Endodermal cell (in vitro differentiated cells): ENCODE measurements around the gene CYGB. TPM values are rescaled to one million over a fixed set of nuclear protein-coding genes. Genes with fewer than 3 reads are reported as not detected.

Experiments
- DNase-seq: peaks from one replicate; pipeline ENCODE4 v3.0.0-alpha.2; 2017
- H3K27ac ChIP-seq: 2 replicates; pipeline ENCODE4 v1.5.1; 2013; ENCODE audit warnings: mild to moderate bottlenecking, low read depth, low read length, moderate library complexity
- H3K27me3 ChIP-seq: 2 replicates; pipeline ENCODE4 v1.6.1; 2013; ENCODE audit warnings: mild to moderate bottlenecking, low read length, moderate library complexity; ENCODE audit not compliant: insufficient read depth, control insufficient read depth, poor library complexity, severe bottlenecking
- H3K36me3 ChIP-seq: 2 replicates; pipeline ENCODE4 v1.7.0; 2013; ENCODE audit warnings: mild to moderate bottlenecking, low read length, moderate library complexity; ENCODE audit not compliant: control insufficient read depth, insufficient read depth
- H3K4me1 ChIP-seq: one replicate; pipeline ENCODE4 v1.7.0; 2013; ENCODE audit warnings: low read length; ENCODE audit not compliant: control insufficient read depth, insufficient read depth
- H3K4me3 ChIP-seq: 2 replicates; pipeline ENCODE4 v1.5.1; 2013; ENCODE audit warnings: mild to moderate bottlenecking, low read length, moderate library complexity
- H3K9ac ChIP-seq: 2 replicates; pipeline ENCODE4 v1.6.1; 2013; ENCODE audit warnings: mild to moderate bottlenecking, low read length, moderate library complexity; ENCODE audit not compliant: poor library complexity, severe bottlenecking; ENCODE audit errors: extremely low read depth
- H3K9me3 ChIP-seq: 2 replicates; pipeline ENCODE4 v1.6.1; 2013; ENCODE audit warnings: mild to moderate bottlenecking, low read length, moderate library complexity; ENCODE audit not compliant: control insufficient read depth
- H3K27ac Mint-ChIP-seq: 2 replicates; pipeline ENCODE4 v1.8.0; 2020; ENCODE audit warnings: mixed read lengths
- H3K27me3 Mint-ChIP-seq: 2 replicates; pipeline ENCODE4 v1.8.0; 2021; ENCODE audit warnings: mild to moderate bottlenecking, mixed read lengths; ENCODE audit not compliant: insufficient read depth
- H3K36me3 Mint-ChIP-seq: 2 replicates; pipeline ENCODE4 v1.8.0; 2020; ENCODE audit warnings: low read depth, mixed read lengths
- H3K4me1 Mint-ChIP-seq: 2 replicates; pipeline ENCODE4 v1.8.0; 2020; ENCODE audit warnings: mixed read lengths
- H3K4me3 Mint-ChIP-seq: 2 replicates; pipeline ENCODE4 v1.8.0; 2020; ENCODE audit warnings: mild to moderate bottlenecking, moderate library complexity, mixed read lengths
- H3K9me3 Mint-ChIP-seq: 2 replicates; pipeline ENCODE4 v1.8.0; 2020; ENCODE audit warnings: mild to moderate bottlenecking, mixed read lengths
- CTCF ChIP-seq: fragments of 200-600 bp; sonication (generic); conservative IDR thresholded peaks from 2 replicates; pipeline ENCODE4 v1.5.0; 2021; ENCODE audit warnings: antibody characterized with exemption, mild to moderate bottlenecking
- WGBS, 2 experiments: methylation state at CpG; one replicate each; pipeline versions ENCODE4 v1.1.5 to v1.1.7; 2013; ENCODE audit warnings: missing lambda C conversion rate in 2 of 2, mixed read lengths in 1 of 2; ENCODE audit not compliant: insufficient coverage in 1 of 2, insufficient read length in 1 of 2; 5-methylcytosine and 5-hydroxymethylcytosine counted together
- total RNA-seq, 2 donors: library from RNA; stranded (reverse); fragmentation: NEBNext Ultra II Directional in 1 of 2; extraction: Animal tissue kit (Norgen Biotek cat#: 25700) in 1 of 2; gene quantifications; 2 replicates in 1 of 2; 3 replicates in 1 of 2; pipeline ENCODE4 v1.2.1, GENCODE V29; 2021

CYGB gene
- total RNA-seq, 2 donors from 2014 or later, result 2.0 to 3.4 TPM

GRCh38 chr17:76497979-76498875 lies 39.3 kb downstream of the CYGB start:
- H3K9ac ChIP-seq, result peak overlapping the region; percentile 11
- TF ChIP-seq CTCF, result no peak
- no peaks in the 10 kb centered on the region for H3K36me3 Mint-ChIP-seq
- H3K4me3 Mint-ChIP-seq, result peak overlapping the region; percentile 16
- no peak overlapping the region for H3K27ac Mint-ChIP-seq
- peak overlapping the region; percentile 3 for H3K27ac ChIP-seq
- DNase-seq, result peak; percentile 87
- WGBS, 2 experiments, result 65 to 66% methylated on average over 17 to 31 of the region's 31 CpGs
- H3K9me3 ChIP-seq, result no peaks in the 10 kb centered on the region
- H3K9me3 Mint-ChIP-seq, result no peaks in the 10 kb centered on the region
- H3K4me3 ChIP-seq, result no peak overlapping the region
- no peaks in the 10 kb centered on the region for H3K27me3 Mint-ChIP-seq
- no peaks in the 10 kb centered on the region for H3K36me3 ChIP-seq
- H3K4me1 ChIP-seq, result no peaks in the 10 kb centered on the region
- no peaks in the 10 kb centered on the region for H3K27me3 ChIP-seq
- peaks cover 48% of the 10 kb centered on the region for H3K4me1 Mint-ChIP-seq

DNA sequence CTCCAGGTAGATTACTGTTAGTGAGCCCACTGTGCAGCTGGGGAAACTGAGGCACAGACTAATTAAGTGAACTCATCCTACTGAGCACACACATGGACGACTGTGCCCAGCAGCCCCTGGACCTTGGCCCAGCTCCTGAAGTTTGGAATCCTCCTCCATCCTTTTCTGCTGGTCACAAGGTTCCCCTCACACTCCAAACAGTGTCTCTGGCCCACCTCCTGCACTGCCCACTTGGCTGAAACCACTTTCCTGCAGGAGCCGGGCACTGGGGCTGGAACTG lies 39.9 kb downstream of the CYGB start:
- H3K27ac Mint-ChIP-seq, result no peak overlapping the region
- no peak for TF ChIP-seq CTCF
- no peak overlapping the region for H3K4me3 ChIP-seq
- H3K9me3 ChIP-seq, result no peaks in the 10 kb centered on the region
- peaks cover 50% of the 10 kb centered on the region for H3K4me1 Mint-ChIP-seq
- H3K27me3 Mint-ChIP-seq, result no peaks in the 10 kb centered on the region
- no peaks in the 10 kb centered on the region for H3K27me3 ChIP-seq
- WGBS, 2 experiments, result 83% methylated on average over 2 of the region's 2 CpGs
- H3K9ac ChIP-seq, result no peak overlapping the region
- no peaks in the 10 kb centered on the region for H3K36me3 Mint-ChIP-seq
- H3K36me3 ChIP-seq, result no peaks in the 10 kb centered on the region
- no peak overlapping the region for H3K4me3 Mint-ChIP-seq
- H3K27ac ChIP-seq, result no peak overlapping the region
- H3K4me1 ChIP-seq, result no peaks in the 10 kb centered on the region
- H3K9me3 Mint-ChIP-seq, result no peaks in the 10 kb centered on the region
- no peak for DNase-seq

- Histone ChIP-seq H3K4me3 (no peak overlapping the region), H3K4me1 (no peaks in the 10 kb centered on the region), H3K36me3 (no peaks in the 10 kb centered on the region), H3K27me3 (no peaks in the 10 kb centered on the region), H3K9me3 (no peaks in the 10 kb centered on the region), H3K27ac (no peak overlapping the region), H3K9ac (no peak overlapping the region)
- WGBS, 2 experiments, result 91 to 96% methylated on average over 6 of the region's 6 CpGs
- H3K27me3 Mint-ChIP-seq, result no peaks in the 10 kb centered on the region
- no peak for TF ChIP-seq CTCF
- peaks cover 40% of the 10 kb centered on the region for H3K4me1 Mint-ChIP-seq
- H3K4me3 Mint-ChIP-seq, result no peak overlapping the region
- no peak overlapping the region for H3K27ac Mint-ChIP-seq
- no peaks in the 10 kb centered on the region for H3K9me3 Mint-ChIP-seq
- no peak for DNase-seq
- no peaks in the 10 kb centered on the region for H3K36me3 Mint-ChIP-seq
Observed at GRCh38 chr17:76496464-76496863, 41.0 kb downstream of the CYGB start.
